ENCODE data around the gene TMED8. TPM values are rescaled to one million over a fixed set of nuclear protein-coding genes. Genes with fewer than 3 reads are reported as not detected.

The TMED8 gene
- total RNA-seq, 1 experiment from 2014 or later = 14.2 TPM

DNA sequence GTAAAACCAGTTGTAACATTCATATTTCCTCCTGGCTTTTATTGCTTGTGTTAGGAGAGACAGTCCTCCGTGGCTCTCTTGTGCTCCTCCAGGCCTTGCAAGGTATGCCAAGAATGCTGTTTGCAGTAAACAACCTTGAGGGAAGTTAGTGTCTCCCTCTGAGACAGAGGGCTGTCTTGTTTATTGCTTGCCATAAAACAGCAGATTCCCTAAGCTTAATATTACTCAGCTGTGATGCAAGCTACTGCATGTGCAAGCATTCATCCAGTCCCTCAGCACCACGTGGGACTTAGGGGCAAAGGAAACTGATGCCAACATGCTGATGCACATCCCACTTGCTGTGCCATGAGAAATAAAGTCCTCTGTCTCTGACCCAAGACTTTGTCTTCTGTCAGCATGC lies 62.9 kb downstream of the TMED8 start:
- H3K4me3 Mint-ChIP-seq = no peak overlapping the region
- no peaks in the 10 kb centered on the region for H3K27me3 Mint-ChIP-seq (ENCODE audit: low read depth)
- ChIA-PET CTCF (interaction anchor here (1.1 to 3.4 kb wide), 6 partner anchors 10 to 162 kb away, joined by 3 to 59 read pairs (median 14); partner anchors contain the start of genes SAMD15 and TMED8), POLR2A (no interaction called here)
- no peaks in the 10 kb centered on the region for H3K9me3 Mint-ChIP-seq
- no peak for TF ChIP-seq NFATC4 (CRISPR knock-in tag; IDR thresholded peaks at IDR 0.05)
- peak; percentile 56; the same call in 1 of the 2 replicates for TF ChIP-seq TEAD4 (CRISPR knock-in tag; IDR thresholded peaks at IDR 0.05)
- TF ChIP-seq ETV6 (CRISPR knock-in tag; IDR thresholded peaks at IDR 0.05) = 0 out of 2 replicates have a peak, but pooled peaks have one; percentile 22
- TF ChIP-seq SMAD4 (CRISPR knock-in tag; IDR thresholded peaks at IDR 0.05) = no peak
- no peak for TF ChIP-seq MXD4 (CRISPR knock-in tag; IDR thresholded peaks at IDR 0.05; ENCODE audit: borderline replicate concordance)
- TF ChIP-seq, protein P1, sequence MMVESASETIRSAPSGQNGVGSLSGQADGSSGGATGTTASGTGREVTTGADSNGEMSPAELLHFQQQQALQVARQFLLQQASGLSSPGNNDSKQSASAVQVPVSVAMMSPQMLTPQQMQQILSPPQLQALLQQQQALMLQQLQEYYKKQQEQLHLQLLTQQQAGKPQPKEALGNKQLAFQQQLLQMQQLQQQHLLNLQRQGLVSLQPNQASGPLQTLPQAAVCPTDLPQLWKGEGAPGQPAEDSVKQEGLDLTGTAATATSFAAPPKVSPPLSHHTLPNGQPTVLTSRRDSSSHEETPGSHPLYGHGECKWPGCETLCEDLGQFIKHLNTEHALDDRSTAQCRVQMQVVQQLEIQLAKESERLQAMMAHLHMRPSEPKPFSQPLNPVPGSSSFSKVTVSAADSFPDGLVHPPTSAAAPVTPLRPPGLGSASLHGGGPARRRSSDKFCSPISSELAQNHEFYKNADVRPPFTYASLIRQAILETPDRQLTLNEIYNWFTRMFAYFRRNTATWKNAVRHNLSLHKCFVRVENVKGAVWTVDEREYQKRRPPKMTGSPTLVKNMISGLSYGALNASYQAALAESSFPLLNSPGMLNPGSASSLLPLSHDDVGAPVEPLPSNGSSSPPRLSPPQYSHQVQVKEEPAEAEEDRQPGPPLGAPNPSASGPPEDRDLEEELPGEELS (CRISPR knock-in tag; IDR thresholded peaks at IDR 0.05) = peak; percentile 67; the same call in 1 of the 2 replicates
- TF ChIP-seq ZNF317 (CRISPR knock-in tag; IDR thresholded peaks at IDR 0.05; ENCODE audit: borderline replicate concordance, low read depth) = no peak
- TF ChIP-seq, protein P2, sequence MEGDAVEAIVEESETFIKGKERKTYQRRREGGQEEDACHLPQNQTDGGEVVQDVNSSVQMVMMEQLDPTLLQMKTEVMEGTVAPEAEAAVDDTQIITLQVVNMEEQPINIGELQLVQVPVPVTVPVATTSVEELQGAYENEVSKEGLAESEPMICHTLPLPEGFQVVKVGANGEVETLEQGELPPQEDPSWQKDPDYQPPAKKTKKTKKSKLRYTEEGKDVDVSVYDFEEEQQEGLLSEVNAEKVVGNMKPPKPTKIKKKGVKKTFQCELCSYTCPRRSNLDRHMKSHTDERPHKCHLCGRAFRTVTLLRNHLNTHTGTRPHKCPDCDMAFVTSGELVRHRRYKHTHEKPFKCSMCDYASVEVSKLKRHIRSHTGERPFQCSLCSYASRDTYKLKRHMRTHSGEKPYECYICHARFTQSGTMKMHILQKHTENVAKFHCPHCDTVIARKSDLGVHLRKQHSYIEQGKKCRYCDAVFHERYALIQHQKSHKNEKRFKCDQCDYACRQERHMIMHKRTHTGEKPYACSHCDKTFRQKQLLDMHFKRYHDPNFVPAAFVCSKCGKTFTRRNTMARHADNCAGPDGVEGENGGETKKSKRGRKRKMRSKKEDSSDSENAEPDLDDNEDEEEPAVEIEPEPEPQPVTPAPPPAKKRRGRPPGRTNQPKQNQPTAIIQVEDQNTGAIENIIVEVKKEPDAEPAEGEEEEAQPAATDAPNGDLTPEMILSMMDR (IDR thresholded peaks at IDR 0.05) = no peak
- TF ChIP-seq FOXK1 (CRISPR knock-in tag; IDR thresholded peaks at IDR 0.05) = 0 out of 2 replicates have a peak, but pooled peaks have one; percentile 24
- TF ChIP-seq, protein P3, sequence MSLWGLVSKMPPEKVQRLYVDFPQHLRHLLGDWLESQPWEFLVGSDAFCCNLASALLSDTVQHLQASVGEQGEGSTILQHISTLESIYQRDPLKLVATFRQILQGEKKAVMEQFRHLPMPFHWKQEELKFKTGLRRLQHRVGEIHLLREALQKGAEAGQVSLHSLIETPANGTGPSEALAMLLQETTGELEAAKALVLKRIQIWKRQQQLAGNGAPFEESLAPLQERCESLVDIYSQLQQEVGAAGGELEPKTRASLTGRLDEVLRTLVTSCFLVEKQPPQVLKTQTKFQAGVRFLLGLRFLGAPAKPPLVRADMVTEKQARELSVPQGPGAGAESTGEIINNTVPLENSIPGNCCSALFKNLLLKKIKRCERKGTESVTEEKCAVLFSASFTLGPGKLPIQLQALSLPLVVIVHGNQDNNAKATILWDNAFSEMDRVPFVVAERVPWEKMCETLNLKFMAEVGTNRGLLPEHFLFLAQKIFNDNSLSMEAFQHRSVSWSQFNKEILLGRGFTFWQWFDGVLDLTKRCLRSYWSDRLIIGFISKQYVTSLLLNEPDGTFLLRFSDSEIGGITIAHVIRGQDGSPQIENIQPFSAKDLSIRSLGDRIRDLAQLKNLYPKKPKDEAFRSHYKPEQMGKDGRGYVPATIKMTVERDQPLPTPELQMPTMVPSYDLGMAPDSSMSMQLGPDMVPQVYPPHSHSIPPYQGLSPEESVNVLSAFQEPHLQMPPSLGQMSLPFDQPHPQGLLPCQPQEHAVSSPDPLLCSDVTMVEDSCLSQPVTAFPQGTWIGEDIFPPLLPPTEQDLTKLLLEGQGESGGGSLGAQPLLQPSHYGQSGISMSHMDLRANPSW (CRISPR knock-in tag; conservative IDR thresholded peaks at IDR 0.05; ENCODE audit: low read depth) = no peak
- DNase-seq (ENCODE audit: low spot score) = no peak
- H3K27ac Mint-ChIP-seq = peak overlapping the region; percentile 97
- H3K4me1 Mint-ChIP-seq = peaks cover 34% of the 10 kb centered on the region
- H3K36me3 Mint-ChIP-seq = no peaks in the 10 kb centered on the region
- ATAC-seq = peak; percentile 78

DNA sequence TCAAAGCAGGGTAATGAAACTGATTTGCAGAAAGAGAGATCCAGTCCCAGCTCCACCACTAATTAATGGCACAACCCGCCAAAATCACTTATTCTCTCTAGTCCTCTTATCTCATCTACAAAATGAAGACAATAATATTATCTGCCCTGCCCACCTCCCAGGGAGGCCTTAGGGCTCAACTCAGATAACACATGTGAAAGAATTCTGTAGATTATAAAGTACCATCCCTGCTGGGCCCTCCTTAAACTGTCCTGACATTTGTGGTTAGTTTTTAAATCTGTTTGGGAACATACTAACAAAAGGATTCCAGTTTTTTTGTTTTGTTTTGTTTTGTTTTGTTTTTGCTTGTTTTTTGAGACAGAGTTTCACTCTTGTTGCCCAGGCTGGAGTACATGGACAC lies 63.5 kb downstream of the TMED8 start:
- TF ChIP-seq, protein P4, sequence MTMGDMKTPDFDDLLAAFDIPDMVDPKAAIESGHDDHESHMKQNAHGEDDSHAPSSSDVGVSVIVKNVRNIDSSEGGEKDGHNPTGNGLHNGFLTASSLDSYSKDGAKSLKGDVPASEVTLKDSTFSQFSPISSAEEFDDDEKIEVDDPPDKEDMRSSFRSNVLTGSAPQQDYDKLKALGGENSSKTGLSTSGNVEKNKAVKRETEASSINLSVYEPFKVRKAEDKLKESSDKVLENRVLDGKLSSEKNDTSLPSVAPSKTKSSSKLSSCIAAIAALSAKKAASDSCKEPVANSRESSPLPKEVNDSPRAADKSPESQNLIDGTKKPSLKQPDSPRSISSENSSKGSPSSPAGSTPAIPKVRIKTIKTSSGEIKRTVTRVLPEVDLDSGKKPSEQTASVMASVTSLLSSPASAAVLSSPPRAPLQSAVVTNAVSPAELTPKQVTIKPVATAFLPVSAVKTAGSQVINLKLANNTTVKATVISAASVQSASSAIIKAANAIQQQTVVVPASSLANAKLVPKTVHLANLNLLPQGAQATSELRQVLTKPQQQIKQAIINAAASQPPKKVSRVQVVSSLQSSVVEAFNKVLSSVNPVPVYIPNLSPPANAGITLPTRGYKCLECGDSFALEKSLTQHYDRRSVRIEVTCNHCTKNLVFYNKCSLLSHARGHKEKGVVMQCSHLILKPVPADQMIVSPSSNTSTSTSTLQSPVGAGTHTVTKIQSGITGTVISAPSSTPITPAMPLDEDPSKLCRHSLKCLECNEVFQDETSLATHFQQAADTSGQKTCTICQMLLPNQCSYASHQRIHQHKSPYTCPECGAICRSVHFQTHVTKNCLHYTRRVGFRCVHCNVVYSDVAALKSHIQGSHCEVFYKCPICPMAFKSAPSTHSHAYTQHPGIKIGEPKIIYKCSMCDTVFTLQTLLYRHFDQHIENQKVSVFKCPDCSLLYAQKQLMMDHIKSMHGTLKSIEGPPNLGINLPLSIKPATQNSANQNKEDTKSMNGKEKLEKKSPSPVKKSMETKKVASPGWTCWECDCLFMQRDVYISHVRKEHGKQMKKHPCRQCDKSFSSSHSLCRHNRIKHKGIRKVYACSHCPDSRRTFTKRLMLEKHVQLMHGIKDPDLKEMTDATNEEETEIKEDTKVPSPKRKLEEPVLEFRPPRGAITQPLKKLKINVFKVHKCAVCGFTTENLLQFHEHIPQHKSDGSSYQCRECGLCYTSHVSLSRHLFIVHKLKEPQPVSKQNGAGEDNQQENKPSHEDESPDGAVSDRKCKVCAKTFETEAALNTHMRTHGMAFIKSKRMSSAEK (CRISPR knock-in tag; IDR thresholded peaks at IDR 0.05; ENCODE audit: borderline replicate concordance) = no peak
- TF ChIP-seq, protein P5, sequence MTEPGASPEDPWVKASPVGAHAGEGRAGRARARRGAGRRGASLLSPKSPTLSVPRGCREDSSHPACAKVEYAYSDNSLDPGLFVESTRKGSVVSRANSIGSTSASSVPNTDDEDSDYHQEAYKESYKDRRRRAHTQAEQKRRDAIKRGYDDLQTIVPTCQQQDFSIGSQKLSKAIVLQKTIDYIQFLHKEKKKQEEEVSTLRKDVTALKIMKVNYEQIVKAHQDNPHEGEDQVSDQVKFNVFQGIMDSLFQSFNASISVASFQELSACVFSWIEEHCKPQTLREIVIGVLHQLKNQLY (CRISPR knock-in tag; IDR thresholded peaks at IDR 0.05) = no peak
- TF ChIP-seq, protein P6, sequence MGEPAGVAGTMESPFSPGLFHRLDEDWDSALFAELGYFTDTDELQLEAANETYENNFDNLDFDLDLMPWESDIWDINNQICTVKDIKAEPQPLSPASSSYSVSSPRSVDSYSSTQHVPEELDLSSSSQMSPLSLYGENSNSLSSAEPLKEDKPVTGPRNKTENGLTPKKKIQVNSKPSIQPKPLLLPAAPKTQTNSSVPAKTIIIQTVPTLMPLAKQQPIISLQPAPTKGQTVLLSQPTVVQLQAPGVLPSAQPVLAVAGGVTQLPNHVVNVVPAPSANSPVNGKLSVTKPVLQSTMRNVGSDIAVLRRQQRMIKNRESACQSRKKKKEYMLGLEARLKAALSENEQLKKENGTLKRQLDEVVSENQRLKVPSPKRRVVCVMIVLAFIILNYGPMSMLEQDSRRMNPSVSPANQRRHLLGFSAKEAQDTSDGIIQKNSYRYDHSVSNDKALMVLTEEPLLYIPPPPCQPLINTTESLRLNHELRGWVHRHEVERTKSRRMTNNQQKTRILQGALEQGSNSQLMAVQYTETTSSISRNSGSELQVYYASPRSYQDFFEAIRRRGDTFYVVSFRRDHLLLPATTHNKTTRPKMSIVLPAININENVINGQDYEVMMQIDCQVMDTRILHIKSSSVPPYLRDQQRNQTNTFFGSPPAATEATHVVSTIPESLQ (CRISPR knock-in tag; IDR thresholded peaks at IDR 0.05) = no peak
- TF ChIP-seq ZNF219 (CRISPR knock-in tag; IDR thresholded peaks at IDR 0.05; ENCODE audit: borderline replicate concordance) (no peak), NFYB (CRISPR knock-in tag; conservative IDR thresholded peaks at IDR 0.05; ENCODE audit: low read depth) (no peak), ZNF138 (CRISPR knock-in tag; conservative IDR thresholded peaks at IDR 0.05) (no peak)
- ChIA-PET CTCF (interaction anchor here (1.1 to 1.8 kb wide), 4 partner anchors 12 to 162 kb away, joined by 3 to 12 read pairs (median 4); partner anchors contain the start of genes SAMD15 and TMED8), POLR2A (no interaction called here)
- no peaks in the 10 kb centered on the region for H3K27me3 Mint-ChIP-seq (ENCODE audit: low read depth)
- no peaks in the 10 kb centered on the region for H3K9me3 Mint-ChIP-seq
- H3K4me3 Mint-ChIP-seq = no peak overlapping the region
- peaks cover 34% of the 10 kb centered on the region for H3K4me1 Mint-ChIP-seq
- no peaks in the 10 kb centered on the region for H3K36me3 Mint-ChIP-seq
- peak overlapping the region; percentile 97 for H3K27ac Mint-ChIP-seq
- ATAC-seq = no peak
- DNase-seq (ENCODE audit: low spot score) = no peak

Measured in WTC11 (cell line).